HG02759 (cell line): ENCODE measurements around the gene OAS1.

Experiments
- ATAC-seq: cut with Tn5 transposase; IDR thresholded peaks from one replicate; pipeline ENCODE4 v1.9.1; 2021; ENCODE audit warnings: mild to moderate bottlenecking, moderate library complexity; ENCODE audit not compliant: unreplicated experiment

OAS1 gene

GRCh38 chr12:112964067-112964670 lies 57.4 kb downstream of the OAS1 start:
- no peak for ATAC-seq

GRCh38 chr12:112964915-112965314 lies 58.2 kb downstream of the OAS1 start:
- ATAC-seq, result no peak

- no peak for ATAC-seq
Observed at GRCh38 chr12:112965643-112966042, 58.9 kb downstream of the OAS1 start.

- ATAC-seq, result no peak
Observed at GRCh38 chr12:112967306-112967705, 60.5 kb downstream of the OAS1 start.

- no peak for ATAC-seq
Observed at GRCh38 chr12:112967858-112968257, 61.1 kb downstream of the OAS1 start.
